CD4-positive, alpha-beta T cell treated with Interleukin-10 for 1 hour (primary cell): ENCODE results near the gene XDH.

ENCODE experiments used
- DNase-seq: peaks from one replicate; pipeline ENCODE4 v3.0.0-alpha.2; 2020

The XDH gene

DNA sequence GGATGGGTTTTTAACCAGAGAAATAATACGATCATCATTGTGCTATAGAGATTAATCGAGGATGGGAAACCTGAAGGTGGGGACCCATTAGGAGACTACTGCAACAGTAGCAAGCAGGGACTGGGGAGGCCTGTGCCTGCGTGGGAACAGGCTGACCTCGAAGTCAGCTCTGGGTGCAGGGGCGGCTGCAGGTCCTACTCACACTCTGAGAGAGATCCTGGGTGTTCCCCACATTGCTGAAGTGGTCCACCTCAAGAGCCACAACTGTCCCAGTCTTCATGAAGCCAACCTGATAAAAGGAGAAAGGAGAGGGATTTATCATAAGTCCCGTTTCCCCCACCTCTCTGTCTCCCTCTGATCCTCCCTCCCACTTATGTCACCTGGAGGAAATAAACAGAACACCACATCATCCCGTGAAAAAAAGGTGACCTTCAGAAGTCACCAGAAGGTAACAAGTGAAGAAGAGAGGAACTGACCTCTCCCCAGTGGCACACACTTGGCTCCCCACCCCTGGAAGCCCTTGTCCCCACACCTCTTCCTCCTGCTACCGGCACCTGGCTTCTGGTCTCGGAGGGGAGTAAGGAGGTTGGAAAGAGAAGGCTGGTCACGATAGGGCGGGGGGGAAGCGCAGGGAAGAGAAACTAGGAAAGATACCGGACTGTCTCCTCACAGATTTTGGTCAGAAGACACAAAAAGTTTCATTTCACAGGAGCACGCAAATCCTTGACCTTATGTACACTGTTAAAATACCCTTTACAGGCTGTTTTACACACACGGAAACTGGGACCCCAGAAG lies 50.4 kb downstream of the XDH start:
- DNase-seq, result no peak

DNA sequence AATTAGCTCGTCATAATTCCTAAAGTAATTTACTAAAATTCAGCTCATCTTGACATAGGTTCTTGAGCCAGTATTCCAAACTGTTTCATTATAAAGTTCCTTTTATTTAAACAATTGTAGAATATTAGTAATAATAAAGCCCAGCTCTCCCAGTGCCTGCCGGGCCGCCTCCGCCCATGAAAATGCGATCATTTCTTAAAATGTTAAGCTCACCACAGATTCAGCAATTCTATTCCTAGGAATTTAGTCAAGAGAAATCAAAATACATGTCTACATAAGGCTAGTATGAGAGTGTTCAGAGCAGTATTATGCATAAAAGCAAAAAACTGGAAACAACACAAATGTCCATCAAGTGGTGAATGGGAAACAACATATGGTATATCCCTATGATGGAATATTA lies 52.0 kb downstream of the XDH start:
- no peak for DNase-seq

DNA sequence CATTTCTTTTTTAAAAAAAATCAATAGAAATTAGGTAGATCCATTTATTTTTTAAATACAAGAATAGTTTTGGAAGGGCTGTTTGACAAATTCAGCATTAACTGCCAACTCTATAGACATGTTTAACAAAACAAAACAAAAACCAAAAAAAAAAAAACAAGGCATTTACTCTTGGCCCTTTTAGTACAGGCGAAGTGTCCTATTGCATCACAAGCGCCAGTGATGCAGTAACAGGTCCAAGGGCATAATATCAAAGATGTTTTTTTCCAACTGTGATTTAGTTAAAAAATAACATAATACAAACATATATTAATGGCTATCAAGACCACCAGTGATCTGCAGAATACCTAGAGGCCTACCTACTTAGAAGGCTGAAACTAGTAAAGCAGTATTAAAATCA lies 55.3 kb downstream of the XDH start:
- no peak for DNase-seq

DNA sequence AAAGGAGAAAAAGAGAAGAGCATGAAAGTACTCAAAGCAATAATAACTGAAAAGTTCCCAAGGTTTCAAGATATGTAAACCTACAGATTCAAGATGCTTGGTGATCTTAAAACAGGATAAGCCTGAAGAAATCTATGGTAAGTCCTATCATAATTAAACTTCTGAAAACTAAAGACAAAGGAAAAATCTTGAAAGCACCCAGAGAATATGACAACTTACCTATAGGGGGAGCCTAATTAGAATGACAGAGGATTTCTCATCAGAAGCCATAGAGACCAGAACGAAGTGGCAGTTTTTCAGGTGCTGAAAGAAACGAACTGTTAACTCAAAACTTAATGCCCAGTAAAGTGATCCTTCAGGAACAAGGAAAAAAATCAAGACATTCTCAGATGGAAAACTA lies 59.7 kb downstream of the XDH start:
- DNase-seq, result no peak

DNA sequence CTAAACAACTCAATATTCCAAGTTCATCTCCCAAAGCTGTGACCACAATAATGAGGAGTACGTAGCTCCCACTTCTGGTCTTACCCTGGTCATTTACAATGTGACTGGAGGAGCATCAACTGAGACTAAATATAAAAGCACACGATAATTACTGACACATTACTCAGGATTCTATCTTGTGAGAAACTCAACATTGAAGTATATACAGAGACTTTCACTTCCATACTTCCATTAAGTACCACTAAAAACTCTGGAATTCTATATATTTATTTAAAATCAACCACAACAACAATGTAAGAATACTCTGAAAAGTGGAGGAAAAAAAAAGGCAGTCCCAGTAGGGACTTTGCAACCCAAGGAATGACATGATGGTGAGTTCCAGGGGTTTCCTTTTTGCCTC lies 61.4 kb downstream of the XDH start:
- DNase-seq, result no peak

DNA sequence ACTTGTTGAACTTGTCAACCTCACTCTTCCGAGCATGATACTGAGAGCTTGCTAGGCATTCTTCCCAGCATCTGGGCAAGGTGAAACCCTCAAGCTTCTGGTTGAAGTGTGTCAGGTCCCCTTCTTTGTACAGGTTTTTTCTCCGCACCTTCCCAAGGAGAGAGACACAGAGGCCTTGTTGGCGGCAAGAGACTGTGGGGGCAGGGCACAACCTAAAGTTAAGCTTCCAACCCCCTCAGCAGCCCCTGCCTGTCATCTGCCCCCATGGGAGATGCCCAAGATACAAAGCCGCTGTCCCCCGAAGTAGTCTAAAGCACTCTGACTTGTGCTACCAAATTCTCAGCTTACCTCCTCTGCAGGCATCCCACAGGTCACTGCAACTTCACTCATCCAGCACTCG lies 64.9 kb downstream of the XDH start:
- DNase-seq, result no peak

DNA sequence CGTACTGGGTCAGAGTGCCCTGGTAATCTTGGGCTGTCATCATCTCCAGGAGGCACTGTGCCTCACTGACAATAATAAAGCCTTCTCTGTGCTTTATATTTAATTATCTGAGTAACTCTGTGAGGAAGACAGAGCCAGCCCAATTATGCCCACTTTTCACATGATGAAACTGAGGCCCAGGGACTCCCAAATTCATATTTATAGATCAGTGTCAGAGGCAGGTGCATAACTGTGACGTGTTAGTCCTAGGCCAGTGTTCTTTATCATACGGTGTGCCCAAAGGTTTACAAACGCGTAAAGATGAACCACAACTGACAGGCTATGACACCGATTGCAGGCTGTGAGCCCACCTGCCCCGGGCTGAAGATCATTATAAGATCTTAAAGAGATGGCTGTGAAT lies 65.4 kb downstream of the XDH start:
- DNase-seq, result no peak

DNA sequence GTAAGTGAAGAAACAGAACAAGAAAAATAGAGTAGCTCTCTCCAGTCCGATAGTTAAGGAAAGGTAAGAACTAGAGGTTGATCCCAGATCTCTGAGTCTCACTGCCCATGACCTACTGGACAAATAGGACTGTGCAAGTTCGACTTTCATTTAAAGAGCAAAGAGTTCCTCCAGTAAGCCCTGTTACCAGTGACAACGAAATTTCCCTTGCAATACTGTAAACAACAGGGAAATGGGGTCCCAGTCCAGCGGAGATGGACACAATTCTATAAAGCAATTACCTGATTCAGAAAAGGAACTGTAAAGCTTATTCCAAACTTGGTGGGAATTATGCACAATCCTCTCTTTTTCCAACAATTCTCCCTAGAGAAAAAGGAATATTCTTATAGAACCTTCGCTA lies 65.9 kb downstream of the XDH start:
- DNase-seq, result no peak

DNA sequence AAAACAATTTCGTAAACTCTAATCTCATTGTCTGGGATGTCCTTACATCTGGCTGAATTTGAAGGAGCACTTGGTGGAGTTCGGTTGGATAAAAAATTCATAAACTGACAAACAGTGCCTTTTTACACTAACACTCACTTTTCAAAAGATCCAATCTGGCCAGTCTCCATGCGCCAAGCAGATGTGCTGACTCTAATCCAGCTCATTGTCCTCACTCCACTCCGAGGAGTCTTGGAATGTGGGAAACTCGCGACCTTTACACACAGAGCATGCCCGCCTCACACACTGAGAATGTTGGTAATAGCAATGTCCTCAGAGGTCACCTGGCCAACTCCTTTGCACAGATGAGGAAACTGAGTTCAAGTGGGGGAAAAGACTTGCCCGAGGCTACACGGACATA lies 66.8 kb downstream of the XDH start:
- no peak for DNase-seq

DNA sequence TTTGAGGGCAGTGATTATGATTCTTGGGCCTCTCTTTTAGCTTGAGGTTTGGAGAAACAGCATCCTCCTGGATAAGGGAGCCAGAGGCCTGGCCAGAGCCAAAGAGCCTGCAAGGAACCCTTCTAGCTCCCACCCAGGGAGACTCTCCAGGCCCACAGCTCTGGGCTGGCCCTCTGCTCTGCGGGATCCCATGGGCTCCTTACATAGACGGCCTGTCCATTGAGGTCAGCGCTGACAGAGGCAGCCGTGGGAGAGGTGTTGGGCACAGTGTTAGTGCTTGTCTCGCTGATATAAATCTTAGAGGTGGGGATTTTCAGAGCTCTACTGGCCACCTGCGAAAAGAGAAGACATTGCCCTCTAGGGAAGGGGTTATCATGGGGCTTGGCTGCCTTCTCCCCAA lies 67.2 kb downstream of the XDH start:
- DNase-seq, result no peak

DNA sequence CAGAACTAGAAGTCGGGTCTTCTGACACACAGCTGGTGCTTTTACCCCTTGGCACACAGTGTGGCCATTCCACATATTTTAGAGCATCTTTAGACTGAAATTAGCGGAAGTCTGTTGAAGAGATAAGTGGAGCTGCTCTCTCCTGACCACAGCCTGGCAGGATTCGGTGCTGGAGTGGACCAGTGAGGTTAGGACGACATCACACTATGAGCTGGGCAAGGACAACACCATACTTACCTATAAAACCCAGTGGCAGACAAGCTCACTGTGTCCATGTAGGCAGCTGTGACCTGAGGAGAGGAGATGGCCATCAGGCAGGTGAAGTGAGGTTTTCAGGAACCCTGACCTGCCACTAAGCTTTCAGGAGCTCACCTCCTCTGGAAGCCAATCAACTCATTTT lies 70.1 kb downstream of the XDH start:
- DNase-seq, result no peak

DNA sequence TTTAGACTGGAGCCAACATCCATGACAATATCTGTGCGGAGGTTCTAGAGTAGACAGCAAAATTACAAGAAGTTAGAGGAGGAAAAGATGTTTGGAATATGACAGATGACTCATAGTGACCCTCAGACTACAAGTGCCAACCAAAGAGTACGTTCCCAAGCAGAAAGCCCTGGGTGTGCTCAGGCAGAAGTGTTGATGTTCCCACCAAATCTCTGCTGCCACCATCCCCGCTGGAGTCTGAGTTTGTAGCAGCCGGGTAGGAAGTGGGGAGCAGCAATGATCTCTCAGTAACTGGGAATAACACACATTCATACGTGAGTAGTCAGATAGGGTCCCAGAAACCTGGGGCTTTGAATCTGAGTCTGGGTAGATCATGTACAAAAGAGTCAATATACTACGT lies 73.2 kb downstream of the XDH start:
- DNase-seq, result no peak

DNA sequence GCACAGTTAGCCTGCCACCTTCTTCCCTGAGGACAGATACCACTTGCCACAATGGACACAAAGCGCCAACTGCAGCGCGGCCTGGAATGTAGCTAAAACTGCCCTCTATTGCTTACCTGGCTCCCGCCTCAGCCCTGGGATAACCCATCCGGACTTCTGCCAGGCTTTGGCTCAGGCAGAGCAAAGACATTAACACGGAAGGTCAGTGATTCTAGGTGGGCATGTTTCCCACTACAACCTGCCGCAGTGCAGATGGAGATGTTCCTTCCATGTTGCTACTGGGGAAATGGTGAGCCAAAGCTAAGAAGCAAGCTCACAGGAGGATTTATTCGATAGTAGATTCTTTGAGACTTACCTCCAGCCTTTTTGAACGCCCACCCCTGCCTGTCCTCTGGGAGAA lies 74.8 kb downstream of the XDH start:
- no peak for DNase-seq

DNA sequence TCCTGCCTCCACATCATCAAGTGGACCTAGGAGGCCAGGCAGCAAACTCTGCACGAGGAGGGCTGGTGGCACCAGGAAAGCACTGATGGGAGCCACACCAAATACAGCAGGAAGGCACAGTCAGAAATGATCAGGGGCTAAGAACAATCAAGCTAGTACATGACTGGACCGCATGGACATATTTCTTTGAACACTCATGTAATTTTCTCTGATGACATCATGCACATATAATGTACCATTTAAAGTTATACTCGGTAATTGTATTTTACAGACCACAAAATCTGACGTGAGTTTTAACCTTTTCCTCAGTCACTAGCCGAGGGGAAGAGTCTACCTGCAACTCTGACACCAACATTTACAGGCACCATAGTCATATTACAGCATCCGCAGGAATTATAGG lies 76.7 kb downstream of the XDH start:
- DNase-seq, result no peak

DNA sequence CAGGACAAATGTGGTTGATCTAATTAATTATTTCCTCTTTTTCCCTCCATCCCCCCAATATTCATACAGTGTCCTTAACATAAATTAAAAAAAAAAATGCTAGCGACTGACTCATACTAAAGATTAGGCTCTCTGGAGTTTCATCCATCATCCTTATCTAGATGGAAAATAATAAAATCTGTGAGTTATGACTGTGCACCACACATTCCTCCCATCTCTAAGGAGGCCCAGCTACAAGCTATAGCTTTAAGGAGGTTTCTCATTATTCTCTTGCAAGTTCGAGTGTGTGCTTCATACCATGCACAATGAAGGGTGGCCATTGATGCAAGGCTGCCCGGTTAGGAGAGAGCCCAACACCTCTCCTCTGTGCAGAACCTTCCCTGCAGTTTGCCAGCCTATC lies 77.3 kb downstream of the XDH start:
- no peak for DNase-seq

DNA sequence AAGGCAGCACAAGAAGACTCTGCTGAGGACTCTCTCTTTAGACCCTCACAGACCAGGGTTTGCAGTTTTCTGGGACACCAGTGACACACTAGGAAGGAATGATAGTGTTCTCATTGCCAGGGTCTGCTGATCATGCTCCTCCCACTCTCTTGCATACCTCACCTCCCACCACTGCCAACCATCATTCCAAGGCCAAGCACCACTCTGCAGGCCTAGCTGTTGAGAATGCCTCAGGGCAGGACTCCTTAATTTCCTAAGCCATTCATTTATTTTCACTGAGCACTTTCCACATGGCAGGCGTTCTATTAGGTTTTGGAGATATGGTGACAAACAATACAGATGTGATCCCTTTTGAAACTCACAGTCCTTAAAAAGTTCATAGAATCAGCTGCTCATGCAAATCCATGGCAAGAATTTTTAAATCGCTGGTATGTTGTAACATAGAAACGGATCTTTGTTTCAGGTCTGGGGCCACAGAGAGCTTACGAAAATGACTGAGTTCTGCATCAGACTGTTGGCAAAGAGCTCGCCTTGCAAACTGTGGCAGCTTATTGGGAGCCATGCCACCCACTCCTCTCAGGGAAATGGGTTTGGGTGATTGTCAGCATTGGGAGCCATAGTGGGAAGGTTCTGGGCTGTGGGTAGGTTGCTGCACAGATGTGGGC lies 78.5 kb downstream of the XDH start:
- DNase-seq, result no peak

DNA sequence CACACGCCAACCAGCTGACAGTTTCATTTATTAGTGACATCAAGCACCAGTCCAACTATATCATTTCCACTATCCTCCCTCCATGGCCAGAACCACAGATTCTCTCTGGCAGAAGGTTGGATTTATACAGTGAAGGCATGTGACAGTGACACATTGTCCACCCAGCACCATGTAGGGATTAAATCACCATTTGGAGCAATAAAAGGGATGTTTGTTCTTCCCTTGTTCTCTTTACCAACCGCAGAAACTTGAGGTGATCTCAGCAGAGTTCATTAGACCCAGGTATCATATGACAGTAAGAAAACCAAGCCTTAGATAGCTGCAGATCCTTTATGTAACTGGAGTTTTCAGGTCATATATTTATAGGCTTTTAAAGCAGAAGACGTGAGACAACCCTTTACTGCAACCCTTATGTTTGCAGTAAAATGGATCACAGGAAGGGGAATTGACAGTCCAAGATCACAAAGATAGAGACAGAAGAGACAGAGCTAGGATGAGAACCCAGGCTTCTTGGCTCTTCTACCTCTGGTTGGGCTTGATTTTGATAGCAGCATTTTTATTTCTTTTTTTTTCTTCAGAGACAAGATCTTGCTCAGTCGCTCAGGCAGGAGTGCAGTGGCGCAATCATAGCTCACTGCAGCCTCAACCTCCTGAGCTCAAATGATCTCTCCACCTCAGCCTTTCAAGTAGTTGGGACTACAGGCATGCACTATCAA lies 80.1 kb downstream of the XDH start:
- no peak for DNase-seq

DNA sequence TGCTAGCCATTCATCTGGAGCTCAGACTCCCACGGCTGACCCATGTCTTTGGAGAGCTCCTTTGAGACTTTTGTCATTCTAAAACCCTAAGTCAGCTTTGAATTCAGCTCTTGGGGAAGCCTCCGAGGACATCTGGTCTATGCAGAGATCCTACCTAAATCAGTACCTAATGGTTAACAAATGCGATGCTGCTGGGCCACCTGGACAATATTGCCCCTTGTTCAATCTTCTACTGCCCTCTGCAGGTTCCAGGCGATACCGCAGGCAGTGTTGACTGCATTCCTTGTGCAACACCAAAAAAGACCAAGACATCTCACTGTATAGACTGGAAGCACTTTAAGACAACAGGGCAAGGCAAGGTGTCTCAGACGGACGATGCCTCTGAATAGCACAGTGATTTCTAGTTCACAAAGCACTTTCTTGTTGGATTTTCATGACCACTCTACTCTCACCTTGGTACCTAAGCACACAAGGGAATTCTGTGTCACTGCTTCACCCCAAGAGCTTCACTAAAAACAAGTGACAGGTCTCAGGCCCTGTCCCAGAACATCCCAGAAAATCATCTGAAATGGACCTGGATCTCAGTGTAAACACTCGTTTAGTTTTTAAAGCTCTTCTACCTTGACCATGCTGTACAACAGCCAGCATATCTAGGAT lies 80.9 kb downstream of the XDH start:
- DNase-seq, result peak; percentile 82

DNA sequence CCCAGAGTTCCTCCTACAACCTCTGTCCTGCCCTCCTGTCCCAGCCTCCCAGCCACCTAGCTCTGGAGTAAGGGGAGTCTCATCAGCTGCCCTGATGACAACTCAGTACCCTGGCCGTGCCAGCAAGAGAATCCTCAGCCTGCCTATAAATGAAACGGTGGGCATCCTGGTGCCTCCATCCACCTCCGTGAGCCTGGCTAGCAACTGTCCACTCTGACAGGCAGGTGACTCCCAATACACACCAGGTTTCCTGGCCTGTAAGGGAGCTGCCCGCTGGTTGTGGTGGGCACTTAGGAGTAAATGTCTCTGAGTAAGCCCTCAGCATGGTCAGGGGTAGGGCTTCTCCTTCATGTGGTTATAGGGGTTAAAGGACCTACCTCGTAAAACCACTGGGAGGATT lies 81.5 kb downstream of the XDH start:
- no peak for DNase-seq

DNA sequence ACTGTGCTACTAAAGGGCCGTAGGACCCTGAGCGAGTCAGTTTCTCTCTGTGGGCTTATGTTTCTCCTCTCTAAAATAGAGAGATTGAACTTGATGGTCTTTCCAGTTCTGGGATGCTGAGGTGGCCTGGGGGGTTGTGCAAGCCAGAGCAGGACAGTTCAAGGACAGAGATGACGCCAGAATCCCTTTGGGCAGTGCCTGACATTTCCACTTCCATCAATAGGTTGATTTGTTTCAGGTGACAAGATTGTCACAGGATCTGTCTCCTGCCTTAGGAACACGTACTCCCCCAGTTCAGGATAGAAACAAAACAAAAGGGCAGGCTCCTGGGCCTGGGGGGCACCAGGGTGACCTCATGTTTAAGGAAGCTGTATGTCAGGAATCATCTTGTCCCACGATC lies 82.0 kb downstream of the XDH start:
- DNase-seq, result no peak

DNA sequence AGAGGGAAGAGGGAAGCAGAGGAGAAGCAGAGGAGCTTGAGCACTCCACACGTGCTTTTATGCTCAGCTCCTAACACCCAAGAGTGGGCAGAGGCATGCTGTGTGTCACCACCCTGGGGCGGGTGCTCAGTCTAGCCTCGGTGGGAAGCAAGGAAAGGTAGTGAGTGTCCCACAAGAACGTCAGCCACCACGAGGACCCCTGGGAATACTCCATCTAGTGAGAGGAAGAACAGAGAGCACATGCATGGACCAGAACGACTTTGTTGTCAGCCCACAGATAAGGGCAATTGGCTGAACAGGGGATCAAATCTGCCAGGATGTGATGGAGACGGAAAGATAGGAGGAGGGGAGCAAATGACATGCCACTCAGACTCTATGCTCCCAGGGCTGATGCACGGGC lies 83.4 kb downstream of the XDH start:
- no peak for DNase-seq

DNA sequence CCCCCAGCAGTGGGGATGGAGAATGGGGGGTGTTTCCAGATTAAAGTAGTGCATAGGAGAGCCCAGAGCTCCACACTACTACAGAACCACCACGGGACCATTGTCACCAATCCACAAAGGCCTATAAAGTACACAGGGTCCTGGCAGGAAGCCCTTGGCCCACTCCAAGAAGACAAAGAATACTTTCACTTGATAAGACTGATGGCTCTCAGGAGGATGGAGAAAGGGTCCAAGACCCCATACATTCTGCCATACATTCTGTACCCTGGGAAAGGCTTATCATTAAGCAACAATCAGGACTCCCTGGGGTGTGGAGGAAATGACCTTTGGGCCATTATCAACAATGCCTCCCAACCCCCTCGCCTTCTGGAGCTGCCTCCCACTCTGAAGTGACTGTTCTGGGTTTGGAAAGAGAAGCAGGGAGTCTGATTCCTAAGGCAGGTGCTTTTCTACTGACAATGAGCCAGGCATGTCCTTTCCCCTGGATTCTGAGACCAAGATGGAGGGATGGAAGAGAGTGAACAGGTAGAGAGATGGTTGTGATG lies 85.4 kb downstream of the XDH start:
- no peak for DNase-seq

DNA sequence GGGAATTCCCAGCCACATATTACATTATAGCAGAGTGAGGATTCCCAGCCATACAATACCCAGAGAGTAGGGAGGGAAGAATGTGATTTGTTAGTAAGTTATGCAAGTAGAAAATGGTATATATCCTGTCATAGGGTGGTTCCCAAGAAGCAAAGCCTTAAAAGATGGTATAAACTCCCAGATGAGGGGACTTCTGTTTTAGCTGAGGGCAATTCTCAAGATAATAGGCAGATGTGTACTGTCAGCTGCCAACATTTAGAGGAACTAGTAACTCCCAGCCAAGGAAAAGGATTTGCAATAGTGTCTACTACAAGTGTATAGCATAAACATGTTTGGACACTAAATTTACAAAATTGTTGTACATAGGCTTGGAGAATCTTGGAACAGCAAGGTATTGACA lies 86.5 kb downstream of the XDH start:
- no peak for DNase-seq

DNA sequence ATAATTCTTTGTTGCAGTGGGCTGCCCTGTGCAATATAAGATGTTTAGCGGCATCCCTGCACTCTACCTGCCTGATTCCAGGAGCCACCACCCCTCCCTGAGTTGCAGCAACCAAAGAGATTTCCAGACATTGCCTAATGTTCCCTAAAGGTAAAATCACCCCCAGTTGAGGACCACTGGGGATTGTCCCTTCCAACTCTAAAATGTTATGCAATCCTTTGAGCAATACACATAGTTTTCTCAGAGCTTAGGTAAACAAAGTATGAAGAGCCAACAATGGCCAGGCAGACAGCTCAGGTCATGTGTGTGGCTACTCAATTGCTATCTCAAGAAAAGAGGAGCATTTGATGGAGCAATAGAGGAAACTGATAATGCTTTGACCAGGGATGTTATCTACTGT lies 87.0 kb downstream of the XDH start:
- DNase-seq, result no peak
